Measurements from ENCODE around the gene CCDC146. TPM values are rescaled to one million over a fixed set of nuclear protein-coding genes. Genes with fewer than 3 reads are reported as not detected.

The CCDC146 gene
- total RNA-seq, 1 donor from 2014 or later = 4.5 TPM

DNA sequence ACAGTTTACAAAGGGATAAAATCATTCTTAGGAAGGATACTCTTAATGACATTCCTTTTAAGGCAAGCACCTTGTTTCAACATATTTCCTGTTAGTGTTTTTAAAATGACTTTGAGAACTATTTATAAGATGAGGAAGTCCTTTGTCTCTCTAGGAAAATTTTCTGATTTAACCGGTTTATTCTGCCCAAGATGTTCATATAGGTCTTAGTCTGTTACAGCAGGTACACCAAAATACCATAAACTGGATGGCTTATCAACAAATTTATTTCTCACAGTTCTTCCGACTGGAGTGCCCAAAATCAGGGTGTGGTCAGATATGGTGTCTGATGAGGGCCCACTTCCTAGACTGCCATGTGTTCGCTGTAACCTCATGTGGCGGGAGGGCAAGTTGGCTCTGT, 215.8 kb downstream of the CCDC146 start:
- no peak overlapping the region for H3K27ac Mint-ChIP-seq (ENCODE audit: unreplicated experiment)
- H3K4me1 Mint-ChIP-seq (ENCODE audit: unreplicated experiment) = peaks cover 18% of the 10 kb centered on the region
- TF ChIP-seq, protein P1, sequence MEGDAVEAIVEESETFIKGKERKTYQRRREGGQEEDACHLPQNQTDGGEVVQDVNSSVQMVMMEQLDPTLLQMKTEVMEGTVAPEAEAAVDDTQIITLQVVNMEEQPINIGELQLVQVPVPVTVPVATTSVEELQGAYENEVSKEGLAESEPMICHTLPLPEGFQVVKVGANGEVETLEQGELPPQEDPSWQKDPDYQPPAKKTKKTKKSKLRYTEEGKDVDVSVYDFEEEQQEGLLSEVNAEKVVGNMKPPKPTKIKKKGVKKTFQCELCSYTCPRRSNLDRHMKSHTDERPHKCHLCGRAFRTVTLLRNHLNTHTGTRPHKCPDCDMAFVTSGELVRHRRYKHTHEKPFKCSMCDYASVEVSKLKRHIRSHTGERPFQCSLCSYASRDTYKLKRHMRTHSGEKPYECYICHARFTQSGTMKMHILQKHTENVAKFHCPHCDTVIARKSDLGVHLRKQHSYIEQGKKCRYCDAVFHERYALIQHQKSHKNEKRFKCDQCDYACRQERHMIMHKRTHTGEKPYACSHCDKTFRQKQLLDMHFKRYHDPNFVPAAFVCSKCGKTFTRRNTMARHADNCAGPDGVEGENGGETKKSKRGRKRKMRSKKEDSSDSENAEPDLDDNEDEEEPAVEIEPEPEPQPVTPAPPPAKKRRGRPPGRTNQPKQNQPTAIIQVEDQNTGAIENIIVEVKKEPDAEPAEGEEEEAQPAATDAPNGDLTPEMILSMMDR (IDR thresholded peaks at IDR 0.05; ENCODE audit: unreplicated experiment) = no peak
- H3K9me3 Mint-ChIP-seq (ENCODE audit: unreplicated experiment) = no peaks in the 10 kb centered on the region
- H3K27me3 Mint-ChIP-seq (ENCODE audit: unreplicated experiment) = peaks cover 2% of the 10 kb centered on the region
- no peak overlapping the region for H3K4me3 Mint-ChIP-seq (ENCODE audit: unreplicated experiment)
- peaks cover 8% of the 10 kb centered on the region for H3K36me3 Mint-ChIP-seq (ENCODE audit: low read depth, unreplicated experiment)
- no peak for DNase-seq (ENCODE audit: low spot score)

DNA sequence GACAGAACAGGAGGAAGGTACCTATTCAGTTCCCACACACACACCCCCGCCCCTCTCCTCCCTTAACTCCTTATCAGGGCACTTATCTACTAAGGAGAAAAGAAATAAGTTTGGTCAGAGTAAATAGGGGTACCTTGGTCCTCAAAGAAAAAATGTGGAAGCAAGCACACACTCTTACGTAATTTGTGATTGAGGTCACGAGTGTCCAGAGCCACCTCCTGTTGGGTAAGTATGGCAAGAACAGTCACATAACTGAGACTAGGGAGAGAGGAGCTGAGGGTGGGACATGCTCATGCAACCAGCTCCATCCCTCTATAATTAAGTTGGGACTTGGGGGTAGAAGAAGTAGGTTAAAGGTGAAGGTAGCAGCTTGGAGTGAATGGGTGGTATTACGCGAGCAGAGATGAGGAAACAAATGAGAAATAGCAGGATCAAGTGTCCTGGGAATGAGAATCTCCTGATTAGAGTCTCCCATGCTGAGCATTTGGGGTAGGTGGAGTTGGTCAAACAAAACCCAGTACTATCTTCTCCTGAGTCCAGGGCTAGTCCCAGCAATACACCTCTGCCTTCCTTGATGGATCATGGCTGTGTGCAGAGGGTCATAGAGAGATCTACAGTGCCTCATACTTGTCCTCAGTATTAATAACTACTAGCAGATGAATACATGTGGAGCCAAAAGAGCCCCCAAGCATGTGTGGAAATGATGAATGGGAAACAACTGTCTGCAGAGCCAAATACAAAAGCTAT, 216.6 kb downstream of the CCDC146 start:
- H3K27ac Mint-ChIP-seq (ENCODE audit: unreplicated experiment) = no peak overlapping the region
- peaks cover 18% of the 10 kb centered on the region for H3K4me1 Mint-ChIP-seq (ENCODE audit: unreplicated experiment)
- H3K9me3 Mint-ChIP-seq (ENCODE audit: unreplicated experiment) = no peaks in the 10 kb centered on the region
- DNase-seq (ENCODE audit: low spot score) = no peak
- H3K36me3 Mint-ChIP-seq (ENCODE audit: low read depth, unreplicated experiment) = peaks cover 8% of the 10 kb centered on the region
- TF ChIP-seq, protein P1 (IDR thresholded peaks at IDR 0.05; ENCODE audit: unreplicated experiment) = no peak
- peaks cover 2% of the 10 kb centered on the region for H3K27me3 Mint-ChIP-seq (ENCODE audit: unreplicated experiment)
- no peak overlapping the region for H3K4me3 Mint-ChIP-seq (ENCODE audit: unreplicated experiment)

DNA sequence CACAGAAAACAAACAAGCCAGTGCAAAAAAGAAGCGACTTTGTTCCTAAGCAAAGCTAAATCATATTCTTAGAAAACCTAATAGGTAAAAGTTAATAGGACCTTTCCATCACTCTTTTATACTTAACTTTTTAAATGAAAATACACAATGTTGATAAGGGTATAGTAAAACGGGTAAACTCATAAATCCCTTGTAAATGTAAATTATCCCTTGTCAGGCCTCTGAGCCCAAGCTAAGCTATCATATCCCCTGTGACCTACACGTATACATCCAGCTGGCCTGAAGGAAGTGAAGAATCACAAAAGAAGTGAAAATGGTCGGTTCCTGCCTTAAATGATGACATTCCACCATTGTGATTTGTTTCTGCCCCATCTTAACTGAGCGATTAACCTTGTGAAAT, 217.3 kb downstream of the CCDC146 start:
- Mint-ChIP-seq H3K4me3 (ENCODE audit: unreplicated experiment) (no peak overlapping the region), H3K27me3 (ENCODE audit: unreplicated experiment) (peaks cover 2% of the 10 kb centered on the region), H3K27ac (ENCODE audit: unreplicated experiment) (peak overlapping the region; percentile 10), H3K36me3 (ENCODE audit: low read depth, unreplicated experiment) (peaks cover 8% of the 10 kb centered on the region), H3K4me1 (ENCODE audit: unreplicated experiment) (peaks cover 18% of the 10 kb centered on the region), H3K9me3 (ENCODE audit: unreplicated experiment) (no peaks in the 10 kb centered on the region)
- TF ChIP-seq, protein P1 (IDR thresholded peaks at IDR 0.05; ENCODE audit: unreplicated experiment) = no peak
- DNase-seq (ENCODE audit: low spot score) = no peak

Other genes with a start within 250 kb of the CCDC146 start
- not detected for gene SPDYE17, start 90.3 kb upstream of the CCDC146 start, total RNA-seq (ENCODE audit: unreplicated experiment)
- gene SPDYE18, start 60.1 kb upstream of the CCDC146 start, total RNA-seq (ENCODE audit: unreplicated experiment) = not detected
- not detected for gene FGL2, start 77.2 kb downstream of the CCDC146 start, total RNA-seq (ENCODE audit: unreplicated experiment)